ENCODE results near the gene REM2.

The REM2 gene

DNA sequence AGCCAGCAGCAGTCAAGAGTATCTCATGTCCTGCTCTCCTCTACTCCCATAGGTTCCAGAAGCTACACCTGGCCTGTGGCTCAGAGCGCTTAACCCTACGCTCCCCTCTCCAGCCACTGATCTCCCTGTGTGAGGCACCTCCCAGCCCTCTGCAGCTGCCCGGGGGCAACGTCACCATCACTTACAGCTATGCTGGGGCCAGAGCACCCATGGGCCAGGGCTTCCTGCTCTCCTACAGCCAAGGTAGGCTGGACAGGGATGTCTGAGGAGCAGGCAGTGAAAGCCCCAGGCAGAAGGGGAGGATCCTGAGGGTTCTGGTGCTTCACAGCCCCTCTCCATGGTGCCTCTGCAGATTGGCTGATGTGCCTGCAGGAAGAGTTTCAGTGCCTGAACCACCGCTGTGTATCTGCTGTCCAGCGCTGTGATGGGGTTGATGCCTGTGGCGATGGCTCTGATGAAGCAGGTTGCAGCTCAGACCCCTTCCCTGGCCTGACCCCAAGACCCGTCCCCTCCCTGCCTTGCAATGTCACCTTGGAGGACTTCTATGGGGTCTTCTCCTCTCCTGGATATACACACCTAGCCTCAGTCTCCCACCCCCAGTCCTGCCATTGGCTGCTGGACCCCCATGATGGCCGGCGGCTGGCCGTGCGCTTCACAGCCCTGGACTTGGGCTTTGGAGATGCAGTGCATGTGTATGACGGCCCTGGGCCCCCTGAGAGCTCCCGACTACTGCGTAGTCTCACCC, 7.8 kb upstream of the REM2 start:
- DNase-seq: no peak

DNA sequence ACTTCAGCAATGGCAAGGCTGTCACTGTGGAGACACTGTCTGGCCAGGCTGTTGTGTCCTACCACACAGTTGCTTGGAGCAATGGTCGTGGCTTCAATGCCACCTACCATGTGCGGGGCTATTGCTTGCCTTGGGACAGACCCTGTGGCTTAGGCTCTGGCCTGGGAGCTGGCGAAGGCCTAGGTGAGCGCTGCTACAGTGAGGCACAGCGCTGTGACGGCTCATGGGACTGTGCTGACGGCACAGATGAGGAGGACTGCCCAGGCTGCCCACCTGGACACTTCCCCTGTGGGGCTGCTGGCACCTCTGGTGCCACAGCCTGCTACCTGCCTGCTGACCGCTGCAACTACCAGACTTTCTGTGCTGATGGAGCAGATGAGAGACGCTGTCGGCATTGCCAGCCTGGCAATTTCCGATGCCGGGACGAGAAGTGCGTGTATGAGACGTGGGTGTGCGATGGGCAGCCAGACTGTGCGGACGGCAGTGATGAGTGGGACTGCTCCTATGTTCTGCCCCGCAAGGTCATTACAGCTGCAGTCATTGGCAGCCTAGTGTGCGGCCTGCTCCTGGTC, 7.2 kb upstream of the REM2 start:
- no peak for DNase-seq

- no peak for DNase-seq
Observed at GRCh38 chr14:22877000-22877501, 6.0 kb upstream of the REM2 start.

DNA sequence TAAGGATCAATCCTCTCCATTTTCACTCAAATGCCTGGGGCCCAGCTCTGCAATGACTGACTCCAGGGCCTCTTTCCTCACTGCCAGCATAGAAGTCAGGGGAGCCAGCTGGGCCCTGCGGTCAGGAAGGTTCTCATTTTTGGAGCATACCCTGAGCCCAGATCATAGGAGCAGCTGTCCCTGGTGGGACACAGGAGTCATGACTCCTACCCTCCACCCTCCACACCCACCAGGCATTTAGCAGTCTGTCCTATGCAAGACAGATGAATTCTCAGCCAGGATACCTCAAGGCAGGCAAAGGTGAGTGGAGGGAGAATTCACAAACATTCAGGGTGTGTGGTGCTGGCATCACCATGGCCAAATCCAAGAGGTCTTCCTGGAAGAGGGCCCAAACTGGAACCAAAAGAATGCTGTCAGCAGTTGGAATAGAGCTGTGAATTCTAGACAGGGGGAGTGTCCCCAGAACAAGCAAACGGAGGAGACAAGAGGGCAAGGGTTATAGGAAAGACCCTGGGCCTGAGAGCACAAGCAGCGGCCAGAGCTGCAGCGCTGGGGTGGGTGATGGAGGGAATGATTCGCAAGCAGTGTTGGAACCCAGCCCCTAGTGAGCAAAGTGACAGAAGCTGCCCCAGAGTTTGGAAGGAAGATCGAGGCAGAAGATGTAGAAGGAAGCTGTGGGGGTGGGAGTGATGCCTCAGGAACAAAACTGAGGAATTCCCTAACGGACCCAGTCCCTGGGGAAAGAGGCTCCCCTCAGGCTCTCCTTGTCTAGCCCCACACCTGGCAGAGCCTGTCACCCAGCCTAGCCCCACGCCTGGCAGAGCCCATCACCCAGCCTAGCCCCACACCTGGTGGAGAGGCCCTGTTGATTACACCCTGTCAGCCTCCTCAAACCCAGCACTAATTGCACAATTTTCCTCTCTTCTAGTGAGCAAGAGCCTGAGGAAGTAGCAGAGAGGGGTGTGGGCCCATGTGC, 4.5 kb upstream of the REM2 start:
- no peak for DNase-seq

DNA sequence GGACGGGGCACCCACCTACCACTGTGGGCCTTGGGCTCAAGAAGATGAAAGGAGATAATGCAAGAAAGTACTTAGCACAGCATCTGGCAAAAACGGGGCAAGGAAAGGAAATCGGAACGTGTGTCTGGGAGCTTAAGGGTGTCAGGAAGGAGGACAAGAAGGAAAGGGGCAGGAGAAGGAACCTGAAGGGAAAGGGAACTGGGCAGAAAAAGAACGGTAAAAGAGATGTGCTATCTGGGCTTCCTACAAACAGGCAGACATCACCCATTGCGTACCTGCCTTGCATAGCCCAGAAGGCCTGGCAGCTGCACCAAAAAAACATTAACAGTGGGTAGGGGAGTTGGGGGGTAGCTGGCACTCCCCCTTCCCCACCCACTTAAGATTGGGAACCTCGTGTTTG, 958 bp upstream of the REM2 start:
- no peak for DNase-seq

DNA sequence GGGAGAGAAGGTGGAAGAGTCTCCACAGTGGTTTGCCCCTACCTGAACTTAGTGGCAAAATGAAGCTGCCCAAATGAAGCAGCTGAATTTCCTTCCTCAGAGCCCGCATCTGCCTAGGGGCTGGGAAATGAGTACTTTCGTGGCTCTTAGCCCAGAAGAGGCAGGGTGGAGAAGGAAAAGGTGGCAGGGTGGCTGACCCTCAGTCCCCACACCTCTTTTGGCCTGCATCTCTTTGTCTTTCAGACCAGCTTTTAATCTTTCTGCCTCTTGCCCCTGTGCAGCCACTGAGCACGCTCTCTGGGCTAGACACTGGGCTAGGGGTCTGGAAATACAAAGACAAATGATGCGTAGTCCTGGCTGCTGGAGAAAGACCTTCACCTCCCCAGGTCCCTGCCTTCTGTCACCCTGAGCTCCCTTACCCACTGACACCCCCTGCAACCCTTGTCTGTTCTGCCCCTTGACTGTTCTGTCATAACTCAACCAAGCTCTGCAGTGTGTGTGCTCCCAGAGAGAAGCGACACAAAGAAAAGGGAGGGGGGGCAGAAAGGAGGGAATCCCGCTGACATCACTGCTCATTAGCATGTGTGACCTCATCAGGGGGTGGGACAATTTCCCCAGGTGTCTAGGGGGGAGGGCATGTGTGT, 371 bp upstream of the REM2 start:
- DNase-seq: no peak

DNA sequence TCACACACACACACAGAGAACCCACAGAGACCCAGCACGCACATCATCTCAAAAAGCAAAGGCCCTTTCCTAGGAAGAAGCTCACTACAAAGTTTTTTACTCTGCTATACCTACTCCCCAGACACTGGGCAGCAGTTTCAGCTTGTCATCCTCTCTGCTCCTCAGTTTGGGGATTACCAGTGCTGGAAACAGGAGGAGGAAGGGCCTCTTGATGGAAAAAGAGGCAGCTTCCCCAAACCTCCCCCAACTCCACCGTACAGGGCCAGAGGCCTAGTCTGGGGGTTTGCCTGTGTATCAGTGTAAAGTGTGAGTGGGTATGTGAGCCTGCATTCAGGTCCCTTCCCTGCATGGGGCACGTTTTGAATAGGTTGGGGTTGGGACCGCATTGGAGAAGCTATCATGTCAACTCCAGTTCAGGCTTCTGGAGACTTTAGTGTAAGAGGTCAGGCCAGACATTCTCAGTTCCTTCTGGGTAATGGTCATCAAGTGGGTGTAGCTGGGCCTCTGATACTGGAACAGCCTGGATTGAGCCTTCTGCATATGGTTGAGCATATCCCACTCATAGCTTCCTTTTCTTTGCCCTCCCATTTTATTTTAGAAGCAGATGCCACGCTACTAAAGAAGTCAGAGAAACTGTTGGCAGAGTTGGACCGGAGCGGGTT, 1.2 kb downstream of the REM2 start:
- DNase-seq: no peak

- DNase-seq: no peak
Observed at GRCh38 chr14:22884738-22885523, 1.9 kb downstream of the REM2 start.

GRCh38 chr14:22885975-22886374, 3.0 kb downstream of the REM2 start:
- DNase-seq: no peak

DNA sequence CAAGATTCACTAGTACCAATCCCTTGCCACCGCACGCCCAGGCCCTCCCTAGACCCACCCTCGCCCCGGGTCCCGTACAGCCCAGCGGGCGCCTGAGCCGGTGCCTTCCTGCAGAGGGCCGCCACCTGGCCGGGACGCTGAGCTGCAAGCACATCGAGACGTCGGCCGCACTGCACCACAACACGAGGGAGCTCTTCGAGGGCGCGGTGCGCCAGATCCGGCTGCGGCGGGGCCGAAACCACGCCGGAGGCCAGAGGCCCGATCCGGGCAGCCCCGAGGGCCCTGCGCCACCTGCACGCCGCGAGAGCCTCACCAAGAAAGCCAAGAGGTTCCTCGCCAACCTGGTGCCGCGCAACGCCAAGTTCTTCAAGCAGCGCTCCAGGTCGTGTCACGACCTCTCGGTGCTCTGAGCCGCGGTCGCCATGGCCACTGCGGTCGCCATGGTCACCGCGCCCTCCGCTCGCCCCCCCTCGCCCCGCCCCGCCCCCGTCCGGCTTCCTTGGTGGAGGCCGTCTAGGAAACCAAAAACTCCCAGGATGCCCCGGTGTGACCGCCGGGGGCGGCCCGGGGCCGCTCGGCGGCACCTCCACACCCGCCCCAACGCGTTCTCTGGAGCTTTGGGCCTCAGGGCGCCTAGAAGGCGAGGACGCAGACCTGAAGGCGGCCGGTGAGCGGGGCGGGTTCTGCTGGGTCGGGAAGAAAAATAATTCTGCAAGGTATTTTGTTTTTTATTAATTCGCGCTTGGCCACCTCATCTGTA, 3.7 kb downstream of the REM2 start:
- DNase-seq: no peak

GRCh38 chr14:22887260-22887989, 4.4 kb downstream of the REM2 start:
- no peak for DNase-seq

GRCh38 chr14:22887990-22888378, 5.0 kb downstream of the REM2 start:
- DNase-seq: no peak

DNA sequence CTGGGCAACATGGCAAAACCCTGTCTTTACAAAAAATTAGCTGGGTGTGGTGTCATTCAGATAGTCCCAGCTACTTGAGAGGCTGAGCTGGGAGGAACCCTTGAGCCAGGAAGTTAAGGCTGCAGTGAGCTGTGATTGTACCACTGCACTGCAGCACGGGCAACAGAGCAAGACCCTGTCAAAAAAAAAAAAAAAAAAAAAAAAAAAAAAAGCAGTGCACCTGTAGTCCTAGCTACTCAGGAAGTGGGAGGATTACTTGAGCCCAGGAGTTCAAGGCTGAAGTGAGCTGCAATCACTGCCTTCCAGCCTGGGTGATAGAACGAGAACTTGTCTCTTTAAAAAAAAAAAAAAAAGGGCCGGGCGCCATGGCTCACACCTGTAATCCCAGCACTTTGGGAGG, 5.6 kb downstream of the REM2 start:
- no peak for DNase-seq

DNA sequence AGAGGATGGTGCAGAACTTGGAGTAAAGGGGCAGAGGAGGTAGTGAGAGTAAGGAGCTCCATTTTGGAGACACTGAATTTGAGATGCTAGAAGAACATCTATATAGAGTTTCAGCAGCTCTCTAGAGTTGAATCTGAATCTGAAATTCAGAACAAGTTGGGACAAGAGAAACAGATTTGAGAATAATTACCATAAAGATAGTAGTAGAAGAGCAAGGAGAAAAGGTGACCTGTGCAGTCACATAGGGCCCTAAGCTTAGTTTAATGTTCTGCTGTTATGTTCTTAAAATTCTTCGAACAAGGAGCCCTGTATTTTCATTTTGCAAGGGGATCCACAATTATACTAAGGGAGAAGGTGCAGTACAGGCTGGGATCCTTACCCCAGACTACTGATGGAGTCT, 7.4 kb downstream of the REM2 start:
- no peak for DNase-seq

DNA sequence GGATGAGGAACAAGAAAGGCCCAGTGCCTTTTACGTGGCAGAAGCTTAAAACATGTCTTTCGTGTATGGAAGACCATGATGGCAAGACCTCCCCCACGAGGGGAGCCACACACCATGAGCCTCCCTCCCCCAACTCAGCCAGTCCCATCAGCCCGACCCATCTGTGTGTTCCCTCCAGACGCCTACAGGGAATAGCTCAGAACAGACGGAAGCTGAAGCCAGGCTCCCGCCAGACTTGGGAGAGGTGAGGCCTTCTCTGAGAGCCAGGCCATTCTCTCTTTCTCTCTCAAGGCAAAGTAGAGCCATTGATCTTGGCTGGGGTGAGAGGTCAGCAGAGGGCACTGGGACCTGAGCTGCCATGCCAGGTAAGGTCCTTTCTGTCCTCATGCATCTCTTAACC, 9.5 kb downstream of the REM2 start:
- DNase-seq: no peak

DNA sequence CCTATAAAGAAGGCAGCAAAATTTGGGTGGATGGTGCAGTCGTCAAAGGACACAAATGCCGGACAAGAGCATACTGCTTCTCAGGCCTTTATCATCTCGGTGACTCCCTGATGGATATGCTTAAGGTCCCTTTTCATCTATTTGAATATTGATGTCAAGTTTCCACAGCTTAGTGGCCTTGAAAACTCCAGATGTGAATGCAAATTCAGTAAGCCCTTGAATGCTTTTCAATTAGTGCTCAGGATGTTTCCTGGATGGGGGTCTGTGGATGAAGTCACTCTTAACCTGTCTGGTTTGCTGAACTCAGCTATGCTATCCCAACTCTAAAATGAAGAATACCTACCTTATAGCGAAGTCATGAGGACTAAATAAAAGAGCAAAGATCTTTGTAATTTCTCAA, 10.7 kb downstream of the REM2 start:
- DNase-seq: no peak

- no peak for DNase-seq
Observed at GRCh38 chr14:22895402-22895801, 12.4 kb downstream of the REM2 start.

DNA sequence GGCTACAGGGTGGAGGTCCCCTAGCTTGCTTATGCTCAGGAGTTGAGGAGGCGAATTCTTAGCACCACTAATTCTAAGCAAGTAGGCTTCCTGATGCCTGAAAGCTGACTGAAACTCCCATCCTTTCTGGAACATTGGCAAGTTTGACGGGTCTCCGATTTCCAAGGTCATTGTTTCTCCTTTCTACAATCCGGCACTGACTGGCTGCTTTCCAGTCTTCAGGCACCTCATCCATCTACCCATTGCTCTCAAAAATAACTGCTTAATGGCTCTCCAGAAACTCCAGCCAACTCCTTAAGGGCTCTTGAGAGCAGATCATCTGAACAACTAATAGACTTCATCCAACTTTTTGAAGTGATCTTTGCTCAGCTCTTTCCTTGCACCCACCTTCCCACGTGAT, 13.3 kb downstream of the REM2 start:
- DNase-seq: no peak

DNA sequence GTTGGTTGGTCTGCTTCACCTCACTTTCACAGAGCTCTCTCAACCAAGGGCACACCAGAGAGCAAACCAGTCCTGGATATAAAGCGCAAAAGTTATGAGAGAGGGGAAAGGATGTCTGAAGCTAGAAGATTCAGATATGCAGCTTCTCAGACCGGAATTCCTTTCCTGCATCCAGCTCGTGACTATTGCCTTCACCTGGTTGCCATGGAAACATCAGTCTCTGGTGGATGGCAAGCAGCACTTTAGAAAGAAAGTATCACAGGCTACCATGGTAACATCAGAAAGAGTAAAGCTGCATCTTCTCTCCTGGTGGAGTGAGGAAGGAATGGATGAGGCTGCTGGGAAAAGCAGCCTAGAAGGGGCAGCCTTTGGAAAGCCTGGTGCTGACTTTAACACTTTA, 13.7 kb downstream of the REM2 start:
- no peak for DNase-seq

- DNase-seq: no peak
Observed at GRCh38 chr14:22897357-22897756, 14.3 kb downstream of the REM2 start.
